ENCODE results near the gene LARP1. TPM values are rescaled to one million over a fixed set of nuclear protein-coding genes. Genes with fewer than 3 reads are reported as not detected.
"Not testable (repeated sequence)": the region's sequence is repeated elsewhere in the genome, so short reads cannot be mapped to it uniquely, and the experiment has no call there.

Gene LARP1
- total RNA-seq, 1 donor from 2014 or later, result 144 TPM

GRCh38 chr5:154830596-154830995 is 75.4 kb downstream of the LARP1 start:
- ATAC-seq, result peak; percentile 6

GRCh38 chr5:154831451-154831850 is 76.3 kb downstream of the LARP1 start:
- no peak for ATAC-seq

DNA sequence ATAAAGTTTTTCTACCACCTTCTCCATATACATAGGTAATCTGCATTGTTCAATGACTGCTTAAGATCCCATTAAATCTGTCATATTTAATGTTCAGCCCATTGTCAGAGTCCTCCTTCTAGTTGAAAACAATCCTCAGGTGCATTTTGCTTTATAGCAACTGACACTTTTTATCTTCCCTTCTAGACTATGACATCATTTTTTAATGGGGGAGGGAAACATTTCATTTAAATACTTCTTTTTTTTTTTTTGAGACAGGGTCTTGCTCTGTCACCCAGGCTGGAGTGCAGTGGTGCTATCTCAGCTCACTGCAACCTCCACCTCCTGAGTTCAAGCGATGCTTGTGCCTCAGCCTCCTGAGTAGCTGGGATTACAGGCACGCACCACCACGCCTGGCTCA is 77.6 kb downstream of the LARP1 start:
- ATAC-seq, result not testable (repeated sequence)

DNA sequence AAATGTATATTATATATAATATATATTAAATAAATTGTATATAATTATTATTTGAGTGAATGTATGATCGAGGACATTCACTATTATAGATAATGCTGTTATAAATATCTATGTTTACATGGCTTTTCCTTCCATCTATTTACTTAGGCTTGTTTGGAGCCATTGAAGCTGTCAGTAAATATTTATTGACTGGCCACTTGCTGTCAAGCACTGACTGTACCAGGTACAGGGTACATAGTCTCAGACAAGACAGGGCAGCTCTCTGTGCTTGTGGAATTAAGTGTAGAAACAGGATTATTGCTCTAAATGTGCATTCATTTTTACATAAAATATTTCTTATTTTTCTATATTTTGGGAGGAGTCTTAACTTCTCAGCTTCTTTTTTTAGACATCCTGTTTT is 78.9 kb downstream of the LARP1 start:
- ATAC-seq, result no peak

DNA sequence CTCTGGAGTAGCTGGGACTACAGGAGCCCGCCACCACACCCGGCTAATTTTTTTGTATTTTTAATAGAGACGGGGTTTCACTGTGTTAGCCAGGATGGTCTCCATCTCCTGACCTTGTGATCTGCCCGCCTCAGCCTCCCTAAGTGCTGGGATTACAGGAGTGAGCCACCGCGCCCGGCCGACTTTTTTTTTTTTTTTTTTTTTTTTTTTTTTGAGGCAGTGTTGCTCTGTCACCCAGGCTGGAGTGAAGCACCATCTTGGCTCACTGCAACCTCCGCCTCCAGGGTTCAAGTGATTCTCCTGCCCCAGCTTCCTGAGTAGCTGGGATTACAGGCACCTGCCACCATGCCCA is 80.5 kb downstream of the LARP1 start:
- not testable (repeated sequence) for ATAC-seq

- ATAC-seq, result no peak
These were observed 81.0 kb downstream of the LARP1 start for GRCh38 chr5:154836225-154836624.

DNA sequence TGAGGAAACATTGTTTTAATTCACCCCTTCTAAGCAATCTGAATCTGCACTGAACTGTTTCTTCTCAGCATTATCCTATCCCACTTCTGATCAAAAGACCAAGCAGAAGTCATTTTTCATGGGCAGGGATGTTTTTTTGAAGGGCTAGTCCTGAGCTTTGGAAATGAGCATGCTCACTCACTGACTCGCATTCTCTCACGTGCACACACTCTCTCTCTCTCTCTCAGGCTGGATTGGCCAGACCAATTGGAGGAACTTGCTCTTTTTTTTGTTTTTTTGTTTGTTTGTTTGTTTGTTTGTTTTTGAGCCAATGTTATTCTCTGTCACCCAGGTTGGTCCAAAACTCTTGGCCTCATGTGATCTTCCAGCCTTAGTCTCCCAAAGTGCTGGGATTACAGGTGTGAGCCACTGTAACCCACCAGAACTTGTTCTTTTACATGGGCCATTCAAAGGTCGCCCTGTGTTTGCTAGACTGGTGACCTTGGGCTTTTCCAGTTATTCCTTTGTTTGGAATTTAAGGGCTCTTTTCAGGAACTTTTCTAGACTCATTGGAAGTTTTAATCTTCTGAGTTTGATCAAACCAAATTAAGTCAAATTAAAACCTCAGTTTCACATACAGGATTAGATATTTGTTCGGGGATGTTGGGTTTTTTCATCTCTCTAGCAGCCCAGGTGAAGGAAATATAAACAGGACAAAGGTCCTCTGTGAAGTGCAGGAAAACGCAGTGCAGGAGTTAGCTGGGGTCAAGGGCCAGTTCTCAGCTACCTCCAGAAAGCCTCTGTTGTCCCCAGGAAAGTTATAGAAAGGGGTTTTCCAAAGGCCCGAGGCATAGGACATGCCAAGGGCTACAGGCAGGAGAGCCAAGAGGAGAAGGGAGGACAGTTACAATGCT is 82.1 kb downstream of the LARP1 start:
- ATAC-seq, result no peak

DNA sequence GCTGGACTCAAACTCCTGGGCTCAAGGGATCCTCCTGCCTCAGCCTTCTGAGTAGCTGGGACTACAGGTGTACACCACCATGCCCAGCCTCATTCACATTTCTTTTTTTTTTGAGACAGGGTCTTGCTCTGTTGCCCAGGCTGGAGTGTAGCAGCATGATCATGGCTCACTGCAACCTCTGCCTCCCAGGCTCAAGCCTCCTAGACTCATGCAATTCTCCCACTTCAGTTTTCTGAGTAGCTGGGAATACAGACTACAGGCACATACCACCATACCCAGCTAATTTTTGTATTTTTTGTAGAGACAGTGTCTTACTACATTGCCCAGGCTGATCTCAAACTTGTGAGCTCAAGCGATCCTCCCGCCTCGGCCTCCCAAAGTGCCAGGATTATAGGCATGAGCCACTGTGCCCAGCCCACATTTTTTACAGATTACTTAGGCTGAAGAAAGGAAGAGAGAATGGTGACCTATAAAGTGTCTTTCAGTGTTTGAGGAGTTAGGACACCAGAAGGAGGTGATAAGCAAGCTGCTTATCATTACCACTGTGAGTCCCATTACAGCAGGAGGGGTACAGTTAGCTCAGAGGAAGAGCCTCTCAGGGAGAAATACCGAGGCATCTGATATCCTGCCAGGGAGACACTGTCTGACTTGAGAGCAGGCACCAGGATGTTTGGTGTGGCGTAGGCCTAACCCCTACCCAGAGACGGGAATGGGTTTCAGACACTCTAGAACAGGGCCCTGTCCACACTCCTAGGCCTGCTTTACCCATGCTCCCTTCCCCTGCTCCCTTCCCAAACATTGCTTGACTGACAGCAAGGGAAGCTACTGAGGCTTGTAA is 85.5 kb downstream of the LARP1 start:
- ATAC-seq, result no peak

- ATAC-seq, result no peak
These were observed 86.1 kb downstream of the LARP1 start for GRCh38 chr5:154841273-154841661.

DNA sequence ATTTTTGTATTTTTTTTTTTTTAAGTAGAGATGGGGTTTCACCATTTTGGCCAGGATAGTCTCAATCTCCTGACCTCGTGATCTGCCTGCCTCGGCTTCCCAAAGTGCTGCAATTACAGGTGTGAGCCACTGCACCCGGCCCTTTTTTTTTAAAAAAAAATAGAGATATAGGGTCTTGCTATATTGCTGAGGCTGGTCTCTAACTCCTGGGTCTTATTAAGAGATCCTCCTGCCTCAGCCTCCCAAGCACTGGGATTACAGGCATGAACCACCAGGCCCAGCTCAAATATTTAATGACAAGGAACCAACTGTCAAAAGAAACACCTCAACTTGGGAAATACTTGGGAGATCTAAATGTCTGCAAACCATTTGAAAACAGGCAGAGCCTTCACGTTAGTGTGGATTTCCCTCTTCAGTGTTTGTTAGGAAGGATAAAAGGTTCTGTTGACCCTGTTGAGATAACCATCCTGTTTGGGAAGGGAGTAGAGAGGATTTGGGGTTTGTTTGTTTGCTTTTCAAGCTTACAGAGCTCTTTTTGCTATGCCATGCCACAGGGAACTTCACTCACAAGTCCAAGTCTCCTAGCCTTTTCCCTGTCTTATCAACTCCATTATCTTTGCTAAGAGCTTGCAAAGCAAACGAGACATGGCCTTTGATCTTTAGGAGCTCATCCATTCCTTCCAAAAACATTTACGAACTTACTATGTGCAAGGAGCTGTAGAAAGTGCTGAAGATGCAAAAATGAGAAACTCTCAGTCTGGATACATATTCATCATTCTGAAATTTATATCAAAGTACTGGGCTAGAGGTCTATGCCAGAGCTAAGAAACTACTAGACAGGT is 87.7 kb downstream of the LARP1 start:
- ATAC-seq, result no peak

- no peak for ATAC-seq
These were observed 89.6 kb downstream of the LARP1 start for GRCh38 chr5:154844809-154845208.

- no peak for ATAC-seq
These were observed 94.1 kb downstream of the LARP1 start for GRCh38 chr5:154849264-154849785.

DNA sequence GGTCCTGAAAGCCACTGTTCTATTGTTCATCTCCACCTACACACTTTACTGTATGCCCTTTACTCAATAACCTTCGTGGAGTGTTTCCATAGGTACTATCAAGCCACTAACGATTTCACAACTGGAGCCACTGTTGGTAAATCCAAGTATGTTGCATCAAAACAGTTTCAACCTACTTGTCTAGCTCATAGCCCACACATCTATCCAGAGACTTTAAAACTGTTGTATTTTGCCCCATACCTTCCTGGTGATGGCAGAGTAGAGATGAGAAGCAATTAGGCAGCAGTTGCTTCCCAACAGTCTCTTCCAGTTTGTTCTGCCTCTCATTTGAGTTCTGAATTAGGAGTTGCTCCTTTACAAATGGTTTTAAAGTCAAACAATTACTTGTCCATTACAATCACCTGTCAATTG is 94.6 kb downstream of the LARP1 start:
- ATAC-seq, result no peak

GRCh38 chr5:154850255-154851062 is 95.3 kb downstream of the LARP1 start, which contains the start of gene FAXDC2:
Gene FAXDC2 (minus strand): TSS chr5:154850603. CDS start chr5:154838178, 12,425 bp downstream.
- ATAC-seq, result peak; percentile 79

DNA sequence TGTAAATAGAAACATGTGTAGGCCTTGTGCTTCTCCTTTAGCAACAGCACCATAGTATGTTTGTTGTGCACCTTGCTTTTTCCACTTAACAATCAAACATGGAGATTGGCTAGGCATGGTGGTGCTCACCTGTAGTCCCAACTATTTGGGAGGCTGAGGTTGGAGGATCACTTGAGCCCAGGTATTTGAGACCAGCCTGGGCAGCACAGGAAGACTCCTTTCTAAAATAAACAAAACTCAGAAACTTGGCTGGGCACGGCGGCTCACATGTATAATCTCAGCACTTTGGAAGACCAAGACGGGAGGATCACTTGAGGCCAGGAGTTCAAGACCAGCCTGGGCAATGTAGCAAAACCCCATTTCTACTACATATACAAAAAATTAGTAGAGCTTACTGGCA is 96.2 kb downstream of the LARP1 start:
- ATAC-seq, result no peak

GRCh38 chr5:154857530-154858296 is 102.5 kb downstream of the LARP1 start:
- peak; percentile 81 for ATAC-seq

DNA sequence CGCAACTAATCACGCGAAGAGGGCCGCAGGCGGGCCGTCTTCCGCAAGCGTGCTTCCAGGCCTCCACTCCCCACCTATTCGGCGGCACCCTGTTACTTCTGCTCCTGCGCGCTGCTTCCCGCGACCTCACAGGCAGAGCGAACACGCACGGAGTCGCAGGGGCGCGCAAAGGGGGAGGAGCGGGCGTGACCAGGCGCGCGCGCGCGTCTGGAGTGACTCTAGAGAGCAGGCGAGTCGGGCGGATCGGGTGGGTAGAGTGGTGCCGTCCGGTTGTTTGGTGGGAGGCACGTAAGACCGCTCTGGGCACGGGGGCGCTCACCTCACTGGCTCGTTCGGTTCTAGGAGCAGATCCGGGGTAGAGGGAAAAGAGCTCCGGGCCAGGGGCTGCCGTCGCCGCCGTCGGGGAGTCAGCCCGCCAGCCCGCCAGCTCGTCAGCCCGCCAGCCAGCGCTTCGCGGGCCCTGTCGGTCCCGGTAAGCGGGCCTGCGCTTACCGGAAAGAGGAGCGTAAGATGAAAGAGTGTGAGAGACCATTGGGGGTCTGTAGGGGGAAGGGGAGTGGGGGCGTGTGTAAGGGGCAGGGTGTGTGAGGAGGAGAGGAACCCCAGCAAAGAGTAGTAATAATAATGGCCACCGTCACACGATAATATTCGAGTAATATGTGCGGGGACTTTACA is 103.3 kb downstream of the LARP1 start, which contains the start of gene CNOT8:
CNOT8 (plus strand) TSS at position 331 of the 675 bp plus-strand sequence. CDS start 4,652 bp downstream, outside the sequence.
- ATAC-seq, result peak; percentile 96

- ATAC-seq, result no peak
These were observed 104.0 kb downstream of the LARP1 start for GRCh38 chr5:154858972-154859871.

- no peak for ATAC-seq
These were observed 104.9 kb downstream of the LARP1 start for GRCh38 chr5:154860123-154860522.
